Stimulated activated naive B cell treated with anti-CD40 and anti-IgM and Interleukin-4, amounts not matched to agents 10 μg/mL and 1 μg/mL and 100 μg/mL, for 72 hours (primary cell): Measurements from ENCODE around the gene VASN.
A peak's percentile ranks its signal among the peaks of the same experiment; 100 is the strongest.
"Not testable (repeated sequence)": the region's sequence is repeated elsewhere in the genome, so short reads cannot be mapped to it uniquely, and the experiment has no call there.

Source experiments
- ATAC-seq, 2 donors: fragments of 150-1000 bp; cut with Tn5 transposase; replicated peaks; 2 replicates each; pipeline ENCODE4 v1.10.0; 2021; ENCODE audit warnings: moderate library complexity in 1 of 2
- DNase-seq: peaks from one replicate; pipeline ENCODE4 v3.0.0; 2021
- H3K27ac Mint-ChIP-seq: one replicate; pipeline ENCODE4 v1.8.0; 2022; ENCODE audit warnings: mild to moderate bottlenecking, mixed read lengths
- H3K27me3 Mint-ChIP-seq, 2 donors: one replicate each; pipeline ENCODE4 v1.8.0; 2022; ENCODE audit warnings: mixed read lengths in 2 of 2
- H3K36me3 Mint-ChIP-seq, 2 donors: one replicate each; pipeline ENCODE4 v1.8.0; 2022; ENCODE audit warnings: mixed read lengths in 2 of 2, mild to moderate bottlenecking in 1 of 2
- H3K4me1 Mint-ChIP-seq, 2 donors: one replicate each; pipeline ENCODE4 v1.8.0; 2022; ENCODE audit warnings: mixed read lengths in 2 of 2, mild to moderate bottlenecking in 1 of 2
- H3K4me3 Mint-ChIP-seq, 2 donors: one replicate each; pipeline ENCODE4 v1.8.0; 2022; ENCODE audit warnings: mild to moderate bottlenecking in 2 of 2, mixed read lengths in 2 of 2, moderate library complexity in 1 of 2
- H3K9me3 Mint-ChIP-seq, 2 donors: one replicate each; pipeline ENCODE4 v1.8.0; 2022; ENCODE audit warnings: mixed read lengths in 2 of 2, mild to moderate bottlenecking in 1 of 2

VASN gene

DNA sequence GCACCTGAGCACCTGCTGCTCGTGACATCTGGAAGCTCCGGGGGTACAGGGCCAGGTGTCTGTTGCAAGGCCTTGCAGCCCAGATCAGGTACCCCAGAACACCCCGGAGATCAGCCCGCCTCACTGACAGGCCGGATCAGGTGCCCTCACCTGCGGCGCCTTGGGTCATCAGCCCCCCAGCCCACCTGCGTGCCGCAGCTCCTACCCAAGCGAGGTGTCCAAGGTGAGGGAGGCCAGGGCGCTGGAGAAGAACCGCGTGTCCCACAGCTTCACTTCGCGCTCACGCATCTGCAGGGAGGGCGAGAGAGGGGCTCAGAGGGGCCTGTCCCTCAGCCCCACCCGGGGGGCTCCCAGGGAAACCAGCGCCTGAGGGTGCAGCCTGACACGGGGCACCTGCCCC, 16.1 kb downstream of the VASN start:
- Mint-ChIP-seq H3K36me3 (peaks cover 36 to 41% of the 10 kb centered on the region in 2 donors), H3K4me3 (no peak overlapping the region), H3K27ac (no peak overlapping the region)

DNA sequence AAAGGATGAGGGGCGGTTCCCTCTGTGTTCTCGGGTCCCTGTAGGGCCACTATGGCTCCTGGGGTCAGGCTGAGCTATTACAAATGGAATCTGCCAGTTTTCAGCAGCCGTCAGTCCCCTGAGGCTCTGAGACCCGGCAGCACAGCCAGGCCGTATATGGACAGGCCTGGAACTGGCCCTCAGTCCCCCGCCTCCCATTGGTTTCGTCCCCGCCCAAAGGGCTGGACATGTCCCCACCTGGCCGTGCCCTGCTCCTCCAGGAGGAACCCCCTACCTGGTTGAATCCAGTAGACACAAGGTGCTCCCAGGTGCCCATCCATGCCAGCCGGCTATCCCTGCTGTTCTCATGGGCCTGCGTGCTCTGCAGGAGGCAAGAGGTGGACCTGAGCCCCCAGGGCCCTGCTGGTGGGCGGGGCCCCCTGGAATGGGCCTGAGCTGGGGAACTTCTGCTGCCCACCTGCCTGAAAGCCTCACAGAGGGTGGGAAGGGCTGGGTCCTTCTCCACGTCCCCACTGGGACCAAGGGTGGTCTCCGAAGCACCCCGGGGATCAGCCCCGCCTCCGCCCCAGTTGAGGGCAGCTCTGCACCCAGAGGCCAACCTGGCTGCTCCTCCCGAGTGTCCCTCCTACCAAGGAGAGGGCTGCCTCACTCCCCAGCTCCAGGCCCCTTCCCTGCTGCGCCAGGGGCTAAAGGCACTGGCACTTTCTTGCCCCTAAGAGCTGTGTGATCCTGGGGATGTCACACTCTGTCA, 16.8 kb downstream of the VASN start:
- no peak overlapping the region for H3K4me3 Mint-ChIP-seq
- H3K4me1 Mint-ChIP-seq, result no peaks in the 10 kb centered on the region
- no peak for DNase-seq
- H3K27me3 Mint-ChIP-seq, result no peaks in the 10 kb centered on the region
- H3K27ac Mint-ChIP-seq, result no peak overlapping the region
- H3K9me3 Mint-ChIP-seq, result no peaks in the 10 kb centered on the region
- peaks cover 32 to 39% of the 10 kb centered on the region in 2 donors for H3K36me3 Mint-ChIP-seq
- ATAC-seq, result no peak

More for the DNA sequence above, 16.1 kb downstream of the VASN start:
- DNase-seq (no peak), ATAC-seq (no peak)
- Mint-ChIP-seq H3K9me3 (no peaks in the 10 kb centered on the region), H3K27me3 (no peaks in the 10 kb centered on the region), H3K4me1 (no peaks in the 10 kb centered on the region)

DNA sequence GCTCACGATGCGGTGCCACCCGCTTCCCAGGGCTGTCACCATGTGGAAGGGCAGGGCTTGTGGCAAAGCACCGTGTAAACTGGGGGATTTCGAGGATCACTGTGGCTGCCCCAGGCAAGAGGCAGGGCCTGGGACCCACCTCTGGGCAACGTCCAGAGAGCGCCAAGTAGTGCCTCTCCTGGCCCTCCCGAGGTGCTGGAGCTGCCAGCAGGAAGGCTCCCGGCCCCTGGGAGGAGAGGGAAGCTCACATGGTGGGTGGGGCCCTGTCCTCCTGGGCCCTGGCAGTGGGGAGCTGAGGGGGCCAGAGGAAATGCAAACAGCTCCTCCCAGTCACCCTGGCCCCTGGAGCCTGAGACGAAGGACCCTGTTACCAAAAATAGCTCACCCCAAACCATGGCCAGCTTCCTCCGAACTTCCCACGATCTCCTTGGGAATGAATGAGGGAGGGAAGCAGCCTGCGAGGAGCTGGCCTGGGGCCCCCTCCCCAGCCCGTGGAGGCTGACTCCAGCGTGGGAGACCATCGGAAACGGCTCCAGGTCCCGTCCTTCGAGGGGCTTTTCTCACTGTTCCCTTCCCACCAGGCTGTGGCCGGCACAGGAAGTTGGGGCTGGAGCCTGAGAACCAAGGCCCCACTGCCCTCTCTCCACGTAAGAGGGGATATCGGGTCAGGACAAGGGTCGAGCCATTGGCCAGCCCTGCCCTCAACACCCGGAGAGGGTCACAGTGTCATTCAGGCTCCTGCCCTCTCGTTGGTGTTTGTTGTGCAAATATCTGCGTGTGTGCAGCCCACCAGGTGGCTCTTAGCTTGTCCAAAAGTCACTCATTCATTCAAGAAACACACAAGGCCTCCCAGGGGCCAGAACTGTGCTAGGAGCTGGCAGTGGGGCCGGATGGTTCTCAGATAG, 17.7 kb downstream of the VASN start:
- Mint-ChIP-seq H3K27me3 (no peaks in the 10 kb centered on the region), H3K27ac (no peak overlapping the region), H3K9me3 (no peaks in the 10 kb centered on the region), H3K4me1 (no peaks in the 10 kb centered on the region), H3K36me3 (peaks cover 34 to 36% of the 10 kb centered on the region in 2 donors), H3K4me3 (no peak overlapping the region)
- no peak for ATAC-seq
- DNase-seq, result no peak

DNA sequence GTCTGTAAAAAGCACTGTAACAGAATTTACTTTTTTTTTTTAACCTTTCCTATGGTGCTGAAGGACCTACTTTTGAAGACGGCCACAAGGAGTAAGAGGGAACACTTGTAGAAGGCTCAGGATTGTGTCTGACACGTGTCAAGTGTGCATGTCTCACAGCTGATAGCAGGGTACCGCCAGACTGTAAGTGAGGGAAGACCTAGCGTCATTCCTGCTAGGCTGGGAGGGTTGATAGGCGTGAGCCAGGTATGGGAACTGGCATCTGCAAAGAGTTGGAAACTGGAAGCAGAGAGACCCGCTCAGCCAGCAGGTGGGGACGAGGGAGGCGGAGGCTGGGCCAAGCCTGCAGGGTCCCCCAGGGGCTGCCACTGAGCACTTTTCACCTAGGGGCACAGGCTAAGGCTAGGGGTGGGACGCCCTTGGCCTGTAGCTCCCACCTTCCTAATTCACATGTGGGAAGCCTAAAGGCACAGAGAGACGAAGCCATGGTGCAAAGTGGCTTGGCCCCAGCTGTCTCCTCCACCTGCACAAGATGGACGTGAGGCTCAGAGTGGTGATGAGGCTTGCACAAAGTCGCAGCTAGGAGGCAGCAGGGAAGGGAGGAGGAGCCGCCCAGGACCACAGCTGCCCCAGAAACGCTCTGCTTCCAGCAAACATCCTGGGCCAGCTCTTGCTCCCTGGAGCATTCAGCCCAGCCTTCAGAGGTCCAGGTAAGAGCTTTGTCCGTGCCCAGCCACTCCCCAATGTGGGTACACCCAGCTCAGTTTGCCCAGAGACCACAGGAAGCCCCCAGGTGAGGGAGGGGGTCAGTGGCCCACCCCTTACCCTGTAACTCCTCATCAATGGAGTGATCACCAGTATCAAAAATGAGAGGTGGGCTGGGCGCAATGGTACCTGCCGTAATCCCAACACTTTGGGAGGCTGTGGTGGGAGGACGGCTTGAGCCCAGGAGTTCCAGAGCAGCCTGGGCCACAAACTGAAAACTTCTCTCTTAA, 18.9 kb downstream of the VASN start:
- Mint-ChIP-seq H3K4me1 (no peaks in the 10 kb centered on the region), H3K4me3 (no peak overlapping the region), H3K27me3 (no peaks in the 10 kb centered on the region), H3K9me3 (no peaks in the 10 kb centered on the region), H3K27ac (peak overlapping the region; percentile 25), H3K36me3 (peaks cover 40 to 43% of the 10 kb centered on the region in 2 donors)
- no peak for DNase-seq
- no peak for ATAC-seq

DNA sequence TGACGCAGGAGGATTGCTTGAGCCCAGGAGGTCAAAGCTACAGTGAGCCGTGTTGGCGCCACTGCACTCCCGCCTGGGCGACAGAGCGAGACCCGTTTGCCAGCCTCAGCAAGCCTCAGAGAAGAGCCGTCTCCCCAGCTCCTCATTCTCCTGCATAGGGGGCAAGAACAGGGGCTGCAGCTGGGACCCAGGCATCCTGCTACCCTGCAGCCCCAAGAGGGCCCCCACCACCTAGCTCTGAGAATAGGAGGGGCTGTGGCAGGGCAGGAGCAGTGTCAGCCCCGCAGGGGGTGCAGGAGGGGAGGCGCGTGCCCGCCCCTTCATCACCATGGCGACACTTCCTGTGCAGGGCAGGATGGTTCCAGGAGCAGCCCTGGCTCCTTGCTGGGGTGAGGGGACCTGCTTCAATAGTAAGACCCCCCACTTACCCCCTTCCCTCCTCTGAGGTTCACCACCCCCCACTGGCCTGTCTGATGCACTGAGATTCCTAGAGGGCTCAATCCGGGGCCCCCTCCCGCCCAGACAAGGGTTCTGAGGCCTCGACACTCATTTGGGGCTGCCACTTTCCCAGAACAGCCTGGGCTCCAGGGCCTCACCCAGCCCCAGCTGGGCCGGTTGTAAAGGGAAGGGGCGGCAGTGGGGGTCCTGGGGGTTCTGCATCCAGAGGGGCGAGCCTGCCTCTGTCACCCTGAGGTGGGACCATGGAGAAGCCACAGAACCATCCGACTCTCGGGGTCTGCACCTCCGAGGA, 20.2 kb downstream of the VASN start:
- DNase-seq, result no peak
- H3K9me3 Mint-ChIP-seq, result no peaks in the 10 kb centered on the region
- no peaks in the 10 kb centered on the region for H3K4me1 Mint-ChIP-seq
- no peak for ATAC-seq
- H3K36me3 Mint-ChIP-seq, result peaks cover 38 to 39% of the 10 kb centered on the region in 2 donors
- H3K4me3 Mint-ChIP-seq, result no peak overlapping the region
- H3K27me3 Mint-ChIP-seq, result no peaks in the 10 kb centered on the region
- no peak overlapping the region for H3K27ac Mint-ChIP-seq

DNA sequence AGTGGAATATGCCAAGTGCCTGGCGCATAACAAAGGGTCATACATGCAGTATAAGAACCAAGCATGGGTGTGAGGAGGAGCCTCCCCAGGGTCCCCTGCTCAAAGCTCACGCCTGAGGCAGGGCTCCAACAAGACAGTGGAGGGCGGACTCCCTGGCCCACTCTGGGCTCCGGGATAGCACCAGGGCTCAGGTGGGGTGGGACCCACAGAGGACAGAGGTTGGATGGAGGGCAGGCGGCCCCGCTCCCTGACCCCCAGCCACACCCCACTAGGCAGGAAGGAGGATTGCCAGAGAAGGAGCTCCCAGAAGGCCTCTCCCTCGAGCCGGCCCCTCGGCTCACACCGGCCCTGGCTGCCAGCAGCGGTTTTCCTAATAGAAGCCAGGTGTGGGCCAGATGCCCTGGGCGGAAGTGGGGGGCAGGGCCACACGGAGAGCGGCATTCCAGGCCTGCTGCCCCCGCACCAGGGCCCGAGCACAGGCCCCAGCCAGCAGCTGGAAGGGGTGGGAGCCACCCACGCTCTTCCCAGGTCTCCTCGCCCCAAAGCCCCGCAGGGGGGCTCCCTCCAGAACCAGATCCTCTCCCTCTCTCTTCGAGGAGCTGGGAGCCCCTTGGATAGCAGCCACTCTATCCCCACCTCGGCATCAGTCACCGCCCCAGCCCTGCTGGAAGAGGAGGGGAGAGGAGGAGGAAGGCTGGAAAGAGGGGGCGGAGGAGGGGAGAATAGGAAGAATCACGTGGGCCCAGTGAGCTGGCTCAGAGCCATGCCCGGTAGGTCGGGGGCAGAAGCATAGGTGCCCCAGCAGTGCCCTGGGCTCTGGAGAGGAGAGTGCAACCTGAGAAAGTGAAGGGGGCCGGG, 21.0 kb downstream of the VASN start:
- Mint-ChIP-seq H3K27me3 (no peaks in the 10 kb centered on the region), H3K4me1 (no peaks in the 10 kb centered on the region), H3K27ac (no peak overlapping the region), H3K9me3 (no peaks in the 10 kb centered on the region), H3K36me3 (peaks cover 33 to 35% of the 10 kb centered on the region in 2 donors), H3K4me3 (no peak overlapping the region)
- DNase-seq, result no peak
- ATAC-seq, result no peak

DNA sequence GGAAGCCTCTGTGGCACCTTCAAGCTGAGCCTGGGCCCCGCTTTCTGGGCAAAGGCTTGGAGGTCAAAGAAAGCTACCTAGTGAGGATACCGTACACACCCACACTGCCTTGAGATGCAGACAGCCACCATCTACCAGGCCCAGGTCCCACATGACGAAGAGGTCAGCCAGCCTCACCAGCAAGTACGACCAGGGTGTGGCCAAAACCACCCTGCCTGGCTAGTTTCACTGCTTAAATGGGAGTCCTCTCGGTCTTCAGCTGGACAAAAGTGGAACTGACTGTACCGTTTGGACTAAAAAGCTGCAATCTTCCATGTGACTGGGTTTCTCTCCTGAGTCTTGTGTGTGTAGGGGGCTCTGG, 21.6 kb downstream of the VASN start:
- H3K36me3 Mint-ChIP-seq, result peaks cover 33 to 35% of the 10 kb centered on the region in 2 donors
- ATAC-seq (no peak), DNase-seq (no peak)

DNA sequence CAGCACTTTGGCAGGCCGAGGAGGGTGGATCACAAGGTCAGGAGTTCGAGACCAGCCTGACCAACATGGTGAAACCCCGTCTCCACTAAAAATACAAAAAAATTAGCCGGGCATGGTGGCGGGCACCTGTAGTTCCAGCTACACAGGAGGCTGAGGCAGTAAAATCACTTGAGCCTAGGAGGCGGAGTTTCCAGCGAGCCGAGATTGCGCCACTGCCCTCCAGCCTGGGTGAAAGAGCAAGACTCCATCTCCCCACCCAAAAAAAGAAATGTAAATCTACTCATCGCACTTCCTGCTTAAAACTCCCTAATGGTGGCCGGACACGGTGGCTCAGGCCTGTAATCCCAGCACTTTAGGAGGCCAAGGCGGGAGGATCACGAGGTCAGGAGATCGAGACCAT, 22.2 kb downstream of the VASN start:
- H3K9me3 Mint-ChIP-seq, H3K27ac Mint-ChIP-seq, H3K4me1 Mint-ChIP-seq, DNase-seq, H3K4me3 Mint-ChIP-seq, ATAC-seq, H3K27me3 Mint-ChIP-seq: not testable (repeated sequence)
- H3K36me3 Mint-ChIP-seq, result peaks cover 33 to 35% of the 10 kb centered on the region in 2 donors

More for the DNA sequence above, 21.6 kb downstream of the VASN start:
- no peaks in the 10 kb centered on the region for H3K4me1 Mint-ChIP-seq
- no peak overlapping the region for H3K27ac Mint-ChIP-seq
- H3K4me3 Mint-ChIP-seq, result no peak overlapping the region
- H3K27me3 Mint-ChIP-seq, result no peaks in the 10 kb centered on the region
- no peaks in the 10 kb centered on the region for H3K9me3 Mint-ChIP-seq

DNA sequence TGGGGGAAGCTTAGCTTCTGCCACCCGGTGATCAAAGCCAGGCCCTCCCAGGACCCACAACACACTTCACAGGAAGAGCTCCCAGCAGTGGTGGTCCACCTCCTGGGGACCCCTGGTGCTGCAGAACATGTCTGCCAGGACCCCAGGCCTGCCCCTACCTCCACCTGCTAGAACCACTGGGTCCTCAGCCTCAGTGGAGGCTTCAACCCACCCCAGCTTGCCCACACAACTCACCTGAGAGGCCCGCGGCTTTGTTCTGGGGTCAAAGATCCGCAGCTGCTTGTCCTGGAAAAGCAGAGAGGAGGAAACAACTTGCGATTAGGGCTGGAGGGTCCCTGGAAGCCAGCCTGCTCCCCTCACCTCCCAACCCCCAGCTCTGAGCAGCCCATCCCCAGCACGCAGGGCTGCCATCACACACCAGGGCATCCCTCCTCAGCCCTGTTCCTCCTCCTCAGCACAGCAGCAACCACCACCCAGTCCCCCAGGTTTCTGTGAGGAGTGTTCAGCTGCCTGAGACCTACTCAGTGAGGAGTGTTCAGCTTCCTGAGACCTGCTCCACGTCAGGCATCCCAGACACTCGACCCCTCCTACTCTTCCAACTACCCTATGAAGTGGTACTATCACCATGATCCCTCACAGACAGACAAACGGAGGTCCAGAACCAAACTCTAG, 23.5 kb downstream of the VASN start:
- Mint-ChIP-seq H3K27ac (no peak overlapping the region), H3K36me3 (peaks cover 28 to 40% of the 10 kb centered on the region in 2 donors), H3K4me1 (peaks cover 6 to 10% of the 10 kb centered on the region in 2 donors), H3K4me3 (no peak overlapping the region), H3K27me3 (no peaks in the 10 kb centered on the region), H3K9me3 (no peaks in the 10 kb centered on the region)
- no peak for ATAC-seq
- DNase-seq, result no peak

DNA sequence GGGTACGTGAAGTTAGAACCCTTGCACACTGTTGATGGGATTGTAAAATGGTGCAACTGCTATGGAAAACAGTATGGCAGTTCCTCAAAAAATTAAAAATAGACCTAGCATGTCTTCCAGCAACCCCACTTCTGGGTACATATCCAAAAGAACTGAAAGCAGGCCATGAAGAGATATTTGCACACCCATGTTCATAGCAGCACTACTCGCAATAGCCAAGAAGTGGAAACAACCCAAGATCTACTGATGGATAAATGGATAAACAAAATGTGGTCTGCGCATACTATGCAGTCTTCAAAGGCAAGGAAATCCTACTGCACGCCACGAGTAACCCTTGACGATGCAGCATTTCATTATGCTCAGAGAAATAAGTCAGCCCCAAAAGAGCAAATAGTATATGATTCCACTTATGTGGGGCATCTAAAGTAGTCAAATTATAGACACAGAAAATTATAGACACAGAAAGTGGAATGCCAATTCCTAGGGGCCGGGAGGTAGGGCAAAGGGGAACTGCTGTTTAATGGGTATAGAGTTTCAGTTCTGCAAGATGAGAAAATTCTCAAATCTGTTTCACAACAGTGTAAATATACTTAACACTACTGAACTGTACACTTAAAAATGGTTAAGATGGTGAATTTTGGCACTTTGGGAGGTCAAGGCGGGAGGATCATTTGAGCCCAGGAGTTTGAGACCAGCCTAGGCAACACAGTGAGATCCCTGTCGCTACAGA, 27.5 kb downstream of the VASN start:
- DNase-seq, result no peak
- H3K4me1 Mint-ChIP-seq, result peaks cover 20 to 21% of the 10 kb centered on the region in 2 donors
- H3K27ac Mint-ChIP-seq, result peak overlapping the region; percentile 25
- no peaks in the 10 kb centered on the region for H3K27me3 Mint-ChIP-seq
- H3K36me3 Mint-ChIP-seq, result peaks cover 28 to 34% of the 10 kb centered on the region in 2 donors
- H3K4me3 Mint-ChIP-seq, result no peak overlapping the region
- ATAC-seq, result no peak
- no peaks in the 10 kb centered on the region for H3K9me3 Mint-ChIP-seq

DNA sequence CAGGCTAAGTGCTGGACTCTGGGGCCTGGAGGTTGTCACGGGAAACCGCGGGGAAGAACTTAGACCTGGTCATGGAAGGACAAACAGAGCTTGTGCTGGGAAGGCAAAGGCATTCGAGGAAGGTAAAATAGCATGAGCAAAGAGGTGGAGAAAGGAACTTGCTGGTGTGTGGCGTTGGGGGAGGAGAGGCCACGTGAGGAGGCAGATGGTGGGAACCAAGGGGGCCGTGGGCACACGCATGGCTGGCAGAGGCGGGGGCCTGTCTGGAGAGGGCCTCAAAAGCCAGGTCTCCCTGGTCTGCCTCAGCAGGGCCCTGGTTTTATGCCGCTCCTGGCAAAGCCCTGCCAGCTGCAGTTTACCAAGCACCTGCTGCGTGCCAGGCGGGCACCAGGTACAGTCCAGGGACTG, 29.4 kb downstream of the VASN start:
- Mint-ChIP-seq H3K27ac (peak overlapping the region; percentile 9), H3K4me1 (peaks cover 27 to 29% of the 10 kb centered on the region in 2 donors), H3K36me3 (peaks cover 24 to 35% of the 10 kb centered on the region in 2 donors), H3K4me3 (no peak overlapping the region), H3K27me3 (no peaks in the 10 kb centered on the region), H3K9me3 (no peaks in the 10 kb centered on the region)
- ATAC-seq (no peak), DNase-seq (no peak)

DNA sequence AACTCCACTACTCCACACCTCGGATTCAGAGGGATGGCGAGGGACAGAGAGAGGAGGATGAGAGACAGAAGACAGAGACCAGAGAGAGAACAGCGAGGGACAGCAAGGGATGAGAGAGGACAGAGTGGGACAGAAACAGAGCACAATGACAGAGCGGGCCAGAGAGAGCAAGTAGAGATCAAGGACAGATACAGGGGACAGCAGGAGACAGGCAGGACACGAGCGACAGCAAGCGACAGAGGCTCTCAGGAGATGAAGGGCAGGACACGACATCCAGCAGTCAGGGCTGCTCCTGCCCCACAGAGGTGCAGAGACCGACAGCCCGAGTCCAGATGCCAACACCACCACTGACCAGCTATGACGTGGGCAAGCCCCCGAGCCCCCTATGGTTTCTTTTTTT, 29.9 kb downstream of the VASN start:
- peaks cover 27 to 29% of the 10 kb centered on the region in 2 donors for H3K4me1 Mint-ChIP-seq
- H3K36me3 Mint-ChIP-seq, result peaks cover 24 to 35% of the 10 kb centered on the region in 2 donors
- no peak overlapping the region for H3K4me3 Mint-ChIP-seq
- H3K27me3 Mint-ChIP-seq, result no peaks in the 10 kb centered on the region
- no peaks in the 10 kb centered on the region for H3K9me3 Mint-ChIP-seq
- no peak for DNase-seq
- no peak for ATAC-seq
- H3K27ac Mint-ChIP-seq, result no peak overlapping the region
